ENCODE data around the gene PTPRE.

The PTPRE gene

GRCh38 chr10:128064108-128064969 lies 157.4 kb downstream of the PTPRE start:
- peak; percentile 71 for DNase-seq

DNA sequence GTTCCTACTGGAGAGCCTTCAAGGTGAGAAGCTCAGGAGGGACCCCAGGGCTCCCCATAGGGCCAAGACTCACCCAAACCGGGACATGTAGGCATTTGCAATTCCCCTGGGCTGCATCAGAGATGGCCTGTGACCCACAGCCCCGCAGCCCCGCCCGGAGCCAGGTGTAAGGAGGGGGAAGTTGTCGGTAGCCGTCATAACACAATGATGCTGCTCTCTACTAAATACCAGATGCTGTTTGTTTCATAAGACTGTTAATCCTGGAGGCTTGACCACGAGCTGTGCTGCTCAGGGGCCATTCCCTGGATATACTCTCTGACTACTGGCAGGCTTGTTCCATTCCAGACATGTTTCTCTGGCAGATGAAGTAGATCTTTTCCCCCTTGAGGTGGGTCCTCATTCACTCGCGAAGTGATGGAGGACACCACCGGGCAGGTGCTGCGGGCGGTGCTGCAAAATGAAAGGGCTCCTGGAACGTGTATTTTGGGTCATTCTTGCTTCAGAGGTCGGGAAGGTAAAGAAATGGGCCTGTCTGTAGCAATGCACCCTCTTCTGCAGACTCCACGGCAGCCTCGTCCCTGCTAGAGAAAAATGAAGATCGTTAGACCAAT lies 158.2 kb downstream of the PTPRE start:
- DNase-seq, result no peak

- no peak for DNase-seq
These were observed 159.1 kb downstream of the PTPRE start for GRCh38 chr10:128065881-128066534.

GRCh38 chr10:128066870-128067382 lies 160.0 kb downstream of the PTPRE start:
- no peak for DNase-seq

GRCh38 chr10:128067691-128068397 lies 160.9 kb downstream of the PTPRE start:
- no peak for DNase-seq

DNA sequence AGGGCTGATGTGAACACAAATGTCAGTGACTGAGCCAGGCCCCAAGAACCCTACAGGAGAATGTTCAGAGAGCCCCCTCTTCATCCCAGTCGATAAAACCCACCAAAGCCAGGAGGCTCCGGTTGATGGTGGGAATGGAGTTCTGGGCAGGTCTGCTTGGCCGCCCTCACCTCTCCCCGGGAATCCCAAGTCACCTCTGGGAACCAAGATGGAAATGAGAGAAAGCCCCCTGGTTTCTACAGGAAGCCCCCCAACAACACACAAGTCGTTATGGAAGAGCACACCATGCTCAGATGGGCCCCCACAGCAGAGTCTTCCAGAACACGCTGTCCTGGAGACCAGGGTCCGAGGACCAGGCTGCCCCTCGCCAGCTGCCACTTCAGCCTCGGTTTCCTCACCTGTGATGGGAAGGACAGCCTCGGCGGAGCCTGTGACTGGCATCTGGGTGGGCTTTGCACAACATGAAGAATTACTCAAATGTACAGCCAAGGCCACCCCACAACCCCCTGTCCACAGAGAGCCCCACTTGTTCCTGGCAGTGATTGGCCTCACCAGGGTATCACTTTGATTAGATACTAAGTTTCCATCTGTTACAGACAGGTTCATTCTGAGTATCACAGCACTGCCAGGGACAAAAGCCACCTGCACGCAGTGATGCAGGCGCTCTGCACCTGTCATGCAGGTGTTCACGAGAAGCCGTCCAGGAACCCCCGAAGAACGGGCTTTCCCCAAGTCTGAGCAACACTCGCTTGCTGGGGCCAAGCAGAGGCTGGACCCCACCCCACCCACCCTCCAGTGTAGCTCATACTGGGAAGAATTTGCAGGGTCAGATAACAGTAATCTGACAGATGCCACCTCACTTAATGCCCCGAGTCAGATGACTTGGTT lies 161.7 kb downstream of the PTPRE start:
- no peak for DNase-seq

- peak; percentile 71 for DNase-seq
These were observed 162.6 kb downstream of the PTPRE start for GRCh38 chr10:128069351-128070051.

DNA sequence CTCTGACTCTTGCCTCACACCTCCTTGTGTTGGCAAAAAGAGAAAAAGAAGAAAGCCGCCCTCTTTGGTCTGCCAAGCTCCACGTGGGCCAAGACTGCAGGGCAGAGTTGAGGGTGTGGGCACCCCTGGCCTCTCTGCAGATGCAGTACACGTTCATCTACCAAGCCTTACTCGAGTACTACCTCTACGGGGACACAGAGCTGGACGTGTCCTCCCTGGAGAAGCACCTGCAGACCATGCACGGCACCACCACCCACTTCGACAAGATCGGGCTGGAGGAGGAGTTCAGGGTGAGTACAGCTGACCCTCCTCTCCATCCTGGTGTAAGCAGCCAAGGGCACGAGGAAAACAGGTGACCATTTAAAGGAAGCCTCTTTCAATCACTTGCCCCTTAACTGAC lies 163.3 kb downstream of the PTPRE start:
- DNase-seq, result no peak

DNA sequence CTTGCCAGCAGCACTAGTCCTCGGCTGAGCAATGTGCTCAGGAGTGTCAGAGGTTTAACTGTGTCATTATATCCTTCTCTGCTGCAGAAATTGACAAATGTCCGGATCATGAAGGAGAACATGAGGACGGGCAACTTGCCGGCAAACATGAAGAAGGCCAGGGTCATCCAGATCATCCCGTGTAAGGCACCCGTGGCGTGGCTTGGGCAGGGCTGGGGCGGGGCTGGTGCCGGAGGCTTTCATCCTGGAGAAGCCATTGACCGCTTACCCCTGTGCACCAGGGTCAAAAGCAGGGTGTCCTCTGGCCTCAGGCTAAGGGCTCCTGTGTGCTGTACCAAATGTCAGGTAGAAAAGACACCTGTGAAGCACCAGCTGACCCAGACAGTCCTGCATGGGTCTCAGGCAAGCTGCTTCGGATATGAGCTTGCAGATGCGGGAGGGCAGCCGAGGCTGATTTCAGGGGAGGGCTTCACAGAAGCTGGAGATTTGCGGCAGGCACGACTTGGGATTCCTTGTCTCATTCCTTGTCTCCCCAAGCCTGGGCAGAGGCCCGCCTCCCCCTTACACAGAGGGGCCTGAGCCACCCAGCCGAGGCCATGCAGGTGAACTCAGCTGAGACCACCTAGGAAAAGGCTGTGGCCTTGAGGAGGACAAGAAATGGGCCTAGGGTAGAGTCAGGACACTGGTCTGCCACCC lies 164.0 kb downstream of the PTPRE start:
- no peak for DNase-seq

DNA sequence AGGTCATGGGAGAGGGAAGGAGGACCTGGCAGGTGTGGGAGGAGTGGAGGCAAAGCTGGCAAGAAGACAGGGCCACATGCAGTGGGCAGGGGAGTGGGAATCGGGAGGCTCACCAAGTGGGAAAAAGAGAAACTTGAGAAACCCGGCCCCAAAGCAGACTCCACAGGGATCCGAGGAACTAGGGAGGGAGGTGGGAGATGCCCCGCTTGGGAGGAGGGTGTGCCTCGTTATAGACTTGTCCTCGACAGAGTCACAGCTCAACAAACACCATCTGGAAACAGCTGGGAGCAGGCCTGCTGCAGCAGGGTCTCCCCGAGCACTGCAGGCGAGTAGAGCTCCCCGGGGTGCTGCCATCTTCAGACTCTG lies 164.5 kb downstream of the PTPRE start:
- DNase-seq, result no peak

DNA sequence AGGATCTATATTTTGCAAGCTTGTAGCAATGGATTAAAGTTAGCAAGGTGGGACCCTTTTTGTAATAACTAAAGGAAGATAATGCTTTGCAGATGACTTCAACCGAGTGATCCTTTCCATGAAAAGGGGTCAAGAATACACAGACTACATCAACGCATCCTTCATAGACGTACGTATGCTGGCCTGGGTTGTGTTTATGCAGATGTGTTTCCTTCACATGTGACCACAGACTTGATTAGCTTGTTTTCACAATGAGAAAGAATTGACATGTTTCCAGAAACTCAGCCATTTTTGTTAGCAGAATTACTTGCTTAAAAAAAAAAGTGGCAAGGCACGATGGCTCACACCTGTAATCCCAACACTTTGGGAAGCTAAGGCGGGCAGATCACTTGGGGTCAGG lies 165.1 kb downstream of the PTPRE start:
- no peak for DNase-seq

DNA sequence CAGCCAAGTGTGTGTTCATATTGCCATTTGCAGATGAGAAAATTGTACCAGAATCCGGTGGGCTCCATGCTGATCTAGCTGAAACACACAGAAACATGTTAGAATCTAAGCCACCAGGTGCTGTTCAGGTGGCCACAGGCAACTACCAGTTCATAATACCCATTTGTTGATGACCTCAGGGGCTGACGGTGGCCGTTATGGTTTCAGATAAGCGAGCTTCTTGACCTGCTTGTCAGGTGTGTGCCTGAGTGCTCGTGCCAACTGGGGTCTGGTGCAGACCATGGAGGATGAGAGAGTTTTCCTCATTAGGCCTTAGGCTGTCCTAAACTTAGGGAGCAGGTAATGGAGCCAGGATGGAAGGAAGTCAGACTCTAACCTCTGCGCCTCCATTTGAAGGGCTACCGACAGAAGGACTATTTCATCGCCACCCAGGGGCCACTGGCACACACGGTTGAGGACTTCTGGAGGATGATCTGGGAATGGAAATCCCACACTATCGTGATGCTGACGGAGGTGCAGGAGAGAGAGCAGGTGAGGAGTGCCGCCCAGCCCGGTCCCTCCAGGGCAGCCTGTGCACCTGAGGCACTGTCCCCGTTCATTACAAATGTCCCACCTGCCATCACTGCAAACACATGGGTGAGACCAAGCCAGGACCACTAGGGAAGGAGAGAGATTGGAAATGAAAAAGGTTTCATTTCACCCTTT lies 166.2 kb downstream of the PTPRE start:
- no peak for DNase-seq

GRCh38 chr10:128073890-128074289 lies 167.0 kb downstream of the PTPRE start:
- no peak for DNase-seq

- DNase-seq, result no peak
These were observed 167.7 kb downstream of the PTPRE start for GRCh38 chr10:128074589-128074988.

DNA sequence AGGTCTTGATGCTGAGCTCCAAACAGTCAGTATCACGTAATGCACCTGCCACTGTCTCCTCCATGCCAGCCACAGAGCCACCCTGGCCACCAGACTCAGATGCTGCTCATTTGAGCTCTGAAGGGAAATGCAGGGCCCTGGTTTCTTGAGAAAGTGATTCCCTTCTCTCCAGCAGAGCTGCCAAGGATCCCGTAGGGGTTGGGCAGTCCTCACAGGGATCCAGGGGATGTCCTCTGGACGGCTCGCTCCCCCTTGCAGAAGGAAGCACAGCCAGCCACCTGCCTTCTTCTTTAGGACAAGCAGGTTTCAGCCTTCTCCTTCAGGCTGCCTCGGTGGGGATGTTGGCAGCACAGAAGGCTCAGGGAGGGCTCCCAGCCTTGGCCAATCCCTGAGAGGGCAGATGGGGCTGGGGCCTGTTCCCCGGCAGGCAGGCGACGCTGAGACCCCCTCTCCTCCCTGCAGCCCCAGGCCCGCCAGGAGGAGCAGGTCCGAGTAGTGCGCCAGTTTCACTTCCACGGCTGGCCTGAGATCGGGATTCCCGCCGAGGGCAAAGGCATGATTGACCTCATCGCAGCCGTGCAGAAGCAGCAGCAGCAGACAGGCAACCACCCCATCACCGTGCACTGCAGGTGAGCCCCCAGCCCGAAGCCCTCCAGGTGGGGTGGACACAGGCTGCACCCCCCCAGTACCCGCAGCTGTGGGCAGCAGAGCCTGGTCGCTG lies 170.4 kb downstream of the PTPRE start:
- DNase-seq, result no peak

DNA sequence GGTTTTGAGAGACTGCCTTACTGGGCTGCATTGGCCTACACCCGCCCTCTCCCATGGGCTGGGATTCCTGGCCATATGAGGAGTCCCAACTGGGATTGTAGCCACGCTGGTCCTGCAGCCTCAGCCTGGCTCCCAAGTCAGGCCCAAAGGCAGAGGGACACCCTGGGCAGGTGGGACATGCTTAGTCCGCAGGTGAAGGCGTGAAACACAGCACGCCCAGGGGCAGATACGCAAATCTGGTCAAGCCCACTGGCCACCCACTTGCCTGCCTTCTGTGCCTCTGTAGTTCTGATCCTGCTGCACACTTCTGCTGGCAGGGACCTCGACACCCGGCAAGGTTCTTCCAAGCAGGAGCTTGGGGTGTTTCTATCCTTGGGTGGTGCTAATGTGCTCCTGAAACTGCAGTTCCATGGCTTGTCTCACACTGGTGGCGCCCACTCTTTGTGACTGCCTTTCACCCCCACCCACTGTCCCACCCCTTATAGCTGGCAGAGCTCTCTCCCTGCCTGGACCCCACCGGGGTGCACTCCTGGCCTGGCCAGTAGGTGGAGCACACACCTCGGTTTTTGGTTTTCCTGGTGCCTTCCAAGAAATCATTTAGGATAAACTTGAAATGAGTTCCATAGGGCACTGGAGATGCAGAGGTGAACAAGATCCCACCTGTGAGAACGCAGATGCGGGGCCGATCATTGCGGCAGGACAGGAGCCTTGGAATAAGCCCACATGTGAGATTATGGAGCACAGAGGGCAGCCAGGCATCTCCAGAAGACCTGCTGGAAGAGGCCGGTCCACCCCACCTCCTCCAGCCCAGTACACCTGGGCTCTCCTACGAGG lies 171.4 kb downstream of the PTPRE start:
- peak; percentile 45 for DNase-seq

GRCh38 chr10:128080231-128080630 lies 173.3 kb downstream of the PTPRE start:
- no peak for DNase-seq

DNA sequence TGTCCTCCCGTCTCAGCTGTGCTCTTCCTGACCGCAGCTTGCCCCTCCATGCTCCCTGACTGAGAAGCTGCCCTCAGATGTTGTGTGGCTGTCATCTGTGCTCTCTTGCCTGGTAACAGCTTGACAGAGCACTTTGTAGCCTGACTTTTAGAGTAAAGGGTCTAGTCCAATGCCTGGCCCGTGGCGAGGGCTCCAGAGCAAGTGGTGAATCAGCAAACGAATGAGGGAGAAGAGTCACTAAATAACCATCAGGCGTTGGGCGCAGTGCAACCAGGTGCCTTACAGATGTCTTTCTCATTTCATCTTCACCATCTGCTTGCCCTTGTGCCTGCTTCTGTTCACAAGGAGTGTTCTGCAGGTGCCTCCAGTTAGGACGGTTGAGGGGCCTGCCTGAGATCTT lies 173.7 kb downstream of the PTPRE start:
- DNase-seq, result no peak

DNA sequence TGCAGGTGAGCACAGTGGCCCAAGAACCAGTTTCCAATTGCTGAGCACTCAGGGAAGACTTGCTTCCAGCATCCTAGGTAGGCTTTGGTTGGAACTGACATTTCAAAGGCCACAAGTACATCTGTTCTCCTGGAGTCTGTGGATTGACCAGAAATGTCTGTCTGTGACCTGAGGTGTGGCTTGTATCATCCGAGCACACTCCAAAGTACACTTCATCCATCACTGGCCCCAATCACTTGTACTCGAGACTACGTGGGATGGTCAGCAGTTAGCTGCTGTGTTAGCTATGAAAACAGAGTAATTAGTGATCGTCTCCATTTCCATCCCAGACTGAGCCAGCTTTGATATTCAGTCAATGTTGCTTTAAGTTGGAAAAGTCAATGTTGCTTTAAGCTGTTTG lies 174.3 kb downstream of the PTPRE start:
- DNase-seq, result no peak

Measured in EL (cell line).